Ovary (tissue), 9 donors: ENCODE measurements around the gene SLITRK4. TPM values are rescaled to one million over a fixed set of nuclear protein-coding genes. Genes with fewer than 3 reads are reported as not detected.

Experiments used
- DNase-seq, 5 donors: peaks; one replicate each; pipeline ENCODE4 v3.0.0-alpha.2; 2019 to 2020
- H3K27ac ChIP-seq, 2 donors: fragments of 200-600 bp; one replicate each; pipeline versions ENCODE4 v1.5.1 to v1.8.0; 2019 to 2022
- H3K27me3 ChIP-seq: fragments of 200-600 bp; one replicate; pipeline ENCODE4 v1.8.0; 2022
- H3K36me3 ChIP-seq: fragments of 200-600 bp; sonication (generic); one replicate; pipeline ENCODE4 v1.5.1; 2019
- H3K4me1 ChIP-seq: one replicate; pipeline ENCODE4 v1.8.1; 2013; ENCODE audit warnings: mild to moderate bottlenecking, moderate library complexity; ENCODE audit not compliant: insufficient read depth
- H3K4me3 ChIP-seq: fragments of 200-600 bp; sonication (generic); one replicate; pipeline ENCODE4 v1.5.1; 2017
- H3K9me3 ChIP-seq, 2 donors: fragments of 200-600 bp in 1 of 2; sonication (generic) in 1 of 2; one replicate each; pipeline versions ENCODE4 v1.5.1 to v1.8.1; 2013 to 2019; ENCODE audit warnings: mild to moderate bottlenecking in 1 of 2, moderate library complexity in 1 of 2
- CTCF ChIP-seq, 3 donors: fragments of 450-650 bp in 2 of 3; fragments of 200-600 bp in 1 of 3; IDR thresholded peaks; one replicate each; pipeline versions ENCODE4 v1.5.1 to v1.8.0; 2016 to 2022; ENCODE audit warnings: antibody characterized with exemption in 3 of 3, mild to moderate bottlenecking in 1 of 3
- EP300 ChIP-seq: sonication (generic); formaldehyde crosslinking; IDR thresholded peaks from one replicate; pipeline ENCODE4 v1.6.1; 2017; ENCODE audit warnings: antibody characterized with exemption
- POLR2A ChIP-seq: fragments of 450-650 bp; IDR thresholded peaks from one replicate; pipeline ENCODE4 v1.6.1; 2017; ENCODE audit warnings: antibody characterized with exemption, mild to moderate bottlenecking, moderate library complexity
- WGBS, 3 donors: extraction: QIAGEN DNeasy Blood & Tissue Kit in 1 of 3; methylation state at CpG; one replicate each; pipeline versions ENCODE4 v1.1.5 to v1.1.7; 2013 to 2017; 5-methylcytosine and 5-hydroxymethylcytosine counted together
- intact Hi-C, 4 donors: fragments of 100-400 bp; cut with DNase I; formaldehyde crosslinking; loops; one replicate each; pipeline versions ENCODE4 v1.11.0 to v1.15.1; 2022 to 2023
- polyA plus RNA-seq, 2 donors: library from polyadenylated mRNA; stranded (reverse); fragments of 200-250 nt in 1 of 2; fragments of 350-450 nt in 1 of 2; fragmentation: Illumina TruSeq in 1 of 2; extraction: RNeasy Lipid Tissue Mini Kit (QIAGEN cat#74804) in 1 of 2; gene quantifications; one replicate each; pipeline ENCODE4 v1.2.3, GENCODE V29; 2013 to 2014
- total RNA-seq, 7 donors: library from RNA; depleted of rRNA in 2 of 7; stranded (reverse); fragments of >200 nt in 2 of 7; fragmentation: NEBNext Ultra II Directional in 3 of 7; extraction: Animal tissue kit (Norgen Biotek cat#: 25700) in 3 of 7; gene quantifications; one replicate each; pipeline versions ENCODE4 v1.1.0 to v1.2.4, GENCODE V29; 2016 to 2023
- donor health status: DM: no; HTN: no; CAD: no; lungs with moderate emphysema.
- donor health status: DM: no; HTN: no; CAD: no.
- donor health status: Bipolar disorder and iron deficiency.
- donor health status: DM: yes; HTN: yes; CAD: no.
- donor health status: DM: no; HTN: no; CAD: no.
- donor health status: DM: yes; HTN: yes; CAD: no.

Gene SLITRK4
- total and polyA plus RNA-seq, 9 donors = 0.44 to 5.9 (median 2.3) TPM

GRCh38 chrX:143634663-143635455 lies 1.0 kb downstream of the SLITRK4 start:
- Histone ChIP-seq H3K27me3 (no peaks in the 10 kb centered on the region), H3K27ac (no peak overlapping the region), H3K9me3 (no peaks in the 10 kb centered on the region), H3K4me3 (no peak overlapping the region), H3K36me3 (no peaks in the 10 kb centered on the region), H3K4me1 (no peaks in the 10 kb centered on the region)
- 22 to 42% (median 38%) methylated on average over 61 to 67 of the region's 67 CpGs for WGBS, 3 donors
- TF ChIP-seq CTCF (IDR thresholded peaks at IDR 0.05) (no peak), POLR2A (no peak), EP300 (no peak)
- no peak for DNase-seq
- intact Hi-C loops = no loop called here

GRCh38 chrX:143634309-143634662 lies 1.6 kb downstream of the SLITRK4 start:
- no peaks in the 10 kb centered on the region for H3K9me3 ChIP-seq
- H3K27ac ChIP-seq = no peak overlapping the region
- no peaks in the 10 kb centered on the region for H3K27me3 ChIP-seq
- no peak for DNase-seq
- intact Hi-C loops = no loop called here
- WGBS, 3 donors = 29 to 37% (median 29%) methylated on average over 26 of the region's 26 CpGs
- H3K4me3 ChIP-seq = no peak overlapping the region
- H3K4me1 ChIP-seq = no peaks in the 10 kb centered on the region
- TF ChIP-seq EP300 (no peak), POLR2A (no peak), CTCF (IDR thresholded peaks at IDR 0.05) (no peak)
- H3K36me3 ChIP-seq = no peaks in the 10 kb centered on the region

GRCh38 chrX:143633461-143634308 lies 2.2 kb downstream of the SLITRK4 start:
- Histone ChIP-seq H3K27ac (no peak overlapping the region), H3K27me3 (no peaks in the 10 kb centered on the region), H3K4me1 (no peaks in the 10 kb centered on the region), H3K9me3 (no peaks in the 10 kb centered on the region), H3K36me3 (no peaks in the 10 kb centered on the region), H3K4me3 (no peak overlapping the region)
- DNase-seq = peak in 1 of 5 donors; percentile 17
- intact Hi-C loops = no loop called here
- 24 to 31% (median 27%) methylated on average over 44 to 64 of the region's 64 CpGs for WGBS, 3 donors
- TF ChIP-seq EP300 (no peak), CTCF (IDR thresholded peaks at IDR 0.05) (no peak), POLR2A (no peak)

- intact Hi-C loops = no loop called here
- Histone ChIP-seq H3K4me3 (no peak overlapping the region), H3K27me3 (no peaks in the 10 kb centered on the region), H3K36me3 (no peaks in the 10 kb centered on the region), H3K9me3 (no peaks in the 10 kb centered on the region), H3K4me1 (no peaks in the 10 kb centered on the region), H3K27ac (no peak overlapping the region)
- DNase-seq = no peak
- WGBS, 3 donors = 42 to 45% (median 43%) methylated on average over 7 of the region's 7 CpGs
- TF ChIP-seq EP300 (no peak), CTCF (IDR thresholded peaks at IDR 0.05) (no peak), POLR2A (no peak)
Observed at GRCh38 chrX:143632625-143633410, 3.1 kb downstream of the SLITRK4 start.
